HG03442 (cell line): ENCODE measurements around the gene ECT2L.

ENCODE experiments used
- ATAC-seq: cut with Tn5 transposase; IDR thresholded peaks from one replicate; pipeline ENCODE4 v1.9.1; 2021; ENCODE audit warnings: mild to moderate bottlenecking, moderate library complexity; ENCODE audit not compliant: unreplicated experiment

Gene ECT2L

GRCh38 chr6:138805016-138805765, 9.3 kb downstream of the ECT2L start:
- ATAC-seq, result no peak

- ATAC-seq, result no peak
Measured at GRCh38 chr6:138806889-138807288, 11.0 kb downstream of the ECT2L start.

- no peak for ATAC-seq
Measured at GRCh38 chr6:138809677-138810076, 13.8 kb downstream of the ECT2L start.

- no peak for ATAC-seq
Measured at GRCh38 chr6:138811866-138812265, 16.0 kb downstream of the ECT2L start.

GRCh38 chr6:138814179-138814834, 18.4 kb downstream of the ECT2L start:
- no peak for ATAC-seq

GRCh38 chr6:138815221-138815620, 19.3 kb downstream of the ECT2L start:
- ATAC-seq, result no peak

- peak; percentile 47 for ATAC-seq
Measured at GRCh38 chr6:138815797-138816528, 20.1 kb downstream of the ECT2L start.

GRCh38 chr6:138817799-138818198, 21.9 kb downstream of the ECT2L start:
- peak; percentile 28 for ATAC-seq

- peak; percentile 80 for ATAC-seq
Measured at GRCh38 chr6:138818496-138819194, 22.8 kb downstream of the ECT2L start.

- ATAC-seq, result no peak
Measured at GRCh38 chr6:138821519-138821918, 25.6 kb downstream of the ECT2L start.

- ATAC-seq, result no peak
Measured at GRCh38 chr6:138824482-138825144, 28.7 kb downstream of the ECT2L start.

- no peak for ATAC-seq
Measured at GRCh38 chr6:138830248-138830647, 34.4 kb downstream of the ECT2L start.

GRCh38 chr6:138832182-138832581, 36.3 kb downstream of the ECT2L start:
- no peak for ATAC-seq

- ATAC-seq, result no peak
Measured at GRCh38 chr6:138833816-138834539, 38.1 kb downstream of the ECT2L start.

- no peak for ATAC-seq
Measured at GRCh38 chr6:138837246-138837645, 41.4 kb downstream of the ECT2L start.

- ATAC-seq, result no peak
Measured at GRCh38 chr6:138844192-138844591, 48.3 kb downstream of the ECT2L start.

GRCh38 chr6:138847884-138848283, 52.0 kb downstream of the ECT2L start:
- ATAC-seq, result no peak

GRCh38 chr6:138848461-138848860, 52.6 kb downstream of the ECT2L start:
- ATAC-seq, result no peak

- ATAC-seq, result no peak
Measured at GRCh38 chr6:138849791-138850190, 53.9 kb downstream of the ECT2L start.

GRCh38 chr6:138856654-138857053, 60.8 kb downstream of the ECT2L start:
- no peak for ATAC-seq
